K562 (cell line): ENCODE measurements around the gene ACYP2. TPM values are rescaled to one million over a fixed set of nuclear protein-coding genes. Genes with fewer than 3 reads are reported as not detected.

Experiments
- ATAC-seq: fragments of 200-7000 bp; cut with Tn5 transposase; 3 replicates; pipeline ENCODE4 v1.9.1; 2020; ENCODE audit warnings: moderate library complexity
- BruUV-seq: library from RNA; stranded (reverse); fragments of 400-500 nt; replicated peaks from 2 replicates; lab custom pipeline; 2021; lab: Mats Ljungman, UMichigan
- CTCF ChIA-PET: fragments of 300-600 bp; formaldehyde crosslinking; extraction: SDS; loops from one replicate; lab custom pipeline; 2021; ENCODE audit warnings: low intra/inter-chr PET ratio; lab: Yijun Ruan, JAX
- POLR2A ChIA-PET: fragments of 300-600, 350-650 bp; sonication (Branson Sonifier 250); formaldehyde crosslinking; extraction: SDS; loops from one replicate; lab custom pipeline; 2021; ENCODE audit warnings: antibody characterized with exemption, inconsistent platforms; lab: Yijun Ruan, JAX
- DNase-seq, 4 experiments: peaks; one replicate each; pipeline versions ENCODE4 v3.0.0 to v3.0.0-alpha.2; 2011 to 2018; ENCODE audit warnings: low spot score in 3 of 4, mixed read lengths in 3 of 4; ENCODE audit errors: extremely low read depth in 1 of 4
- FAIRE-seq: peaks from 2 replicates; lab custom pipeline; 2011; peaks lifted over from hg19 to GRCh38; lab: Jason Lieb, UNC
- H2AFZ ChIP-seq: 2 replicates; pipeline ENCODE4 v1.6.0; 2011; ENCODE audit warnings: low read depth, low read length, control low read depth, inconsistent platforms
- H3K27ac ChIP-seq: fragments of 200-600 bp; 3 replicates; pipeline ENCODE4 v1.8.0; 2011; ENCODE audit warnings: low read depth, mild to moderate bottlenecking, control low read depth, inconsistent platforms, low read length, moderate library complexity, mixed read lengths; ENCODE audit errors: extremely low read depth
- H3K27me3 ChIP-seq, 2 experiments: fragments of 300-600 bp in 1 of 2; 2 replicates in 1 of 2; 3 replicates in 1 of 2; pipeline versions ENCODE4 v1.6.0 to v1.8.0; 2011; ENCODE audit warnings: inconsistent platforms in 2 of 2, low read length in 2 of 2, mild to moderate bottlenecking in 1 of 2, mixed read lengths in 1 of 2, moderate library complexity in 1 of 2; ENCODE audit not compliant: control insufficient read depth in 2 of 2, insufficient read depth in 2 of 2
- H3K36me3 ChIP-seq: fragments of 300-600 bp; 3 replicates; pipeline ENCODE4 v1.8.0; 2011; ENCODE audit warnings: mild to moderate bottlenecking, low read length, inconsistent platforms; ENCODE audit not compliant: control insufficient read depth, insufficient read depth
- H3K4me1 ChIP-seq, 2 experiments: fragments of 200-600 bp in 1 of 2; replicated peaks in 1 of 2; 2 replicates in 1 of 2; 3 replicates in 1 of 2; pipeline versions ENCODE4 v1.5.1 to v1.8.0; 2011; ENCODE audit warnings: inconsistent platforms in 2 of 2, low read length in 2 of 2, mild to moderate bottlenecking in 1 of 2, mixed read lengths in 1 of 2, moderate library complexity in 1 of 2; ENCODE audit not compliant: control insufficient read depth in 2 of 2, insufficient read depth in 2 of 2
- H3K4me2 ChIP-seq: 2 replicates; pipeline ENCODE4 v1.6.1; 2011; ENCODE audit warnings: low read length, control low read depth, inconsistent platforms, mixed read lengths; ENCODE audit not compliant: insufficient read depth
- H3K4me3 ChIP-seq: fragments of 200-600 bp; sonication (generic), shearing (Covaris generic); 2 replicates; pipeline ENCODE4 v1.5.1; 2016; ENCODE audit warnings: control low read depth, inconsistent platforms
- H3K79me2 ChIP-seq: fragments of 200-600 bp; 3 replicates; pipeline ENCODE4 v1.8.0; 2011; ENCODE audit warnings: low read length, inconsistent platforms; ENCODE audit not compliant: control insufficient read depth, insufficient read depth
- H3K9ac ChIP-seq, 2 experiments: 2 replicates each; pipeline versions ENCODE4 v1.6.0 to v1.6.1; 2011; ENCODE audit warnings: low read depth in 2 of 2, low read length in 2 of 2, control low read depth in 1 of 2, inconsistent platforms in 1 of 2, mild to moderate bottlenecking in 1 of 2, mixed read lengths in 1 of 2; ENCODE audit not compliant: insufficient read depth in 1 of 2
- H3K9me1 ChIP-seq: one replicate; pipeline ENCODE4 v1.6.0; 2011; ENCODE audit warnings: inconsistent platforms, mild to moderate bottlenecking, low read length, moderate library complexity; ENCODE audit not compliant: control insufficient read depth, insufficient read depth
- H3K9me3 ChIP-seq: replicated peaks from 2 replicates; pipeline ENCODE4 v1.5.1; 2011; ENCODE audit warnings: low read depth, low read length, inconsistent platforms; ENCODE audit not compliant: control insufficient read depth, insufficient read depth
- H4K20me1 ChIP-seq: replicated peaks from 2 replicates; pipeline ENCODE4 v1.6.1; 2011; ENCODE audit warnings: low read length, inconsistent platforms, mixed read lengths; ENCODE audit not compliant: control insufficient read depth, insufficient read depth
- CGGBP1 ChIP-seq: fragments of 250-450 bp; sonication (Bioruptor Pico); IDR thresholded peaks from 2 replicates; pipeline ENCODE4 v1.9.0; 2021; ENCODE audit warnings: mild to moderate bottlenecking
- FIP1L1 ChIP-seq: fragments of 200-400 bp; formaldehyde crosslinking; IDR thresholded peaks from 2 replicates; pipeline ENCODE4 v1.6.1; 2018; ENCODE audit warnings: mild to moderate bottlenecking, low read depth, low read length; ENCODE audit not compliant: poor library complexity, severe bottlenecking
- HMGN3 ChIP-seq: IDR thresholded peaks from 2 replicates; pipeline ENCODE4 v1.6.1; 2011; ENCODE audit warnings: borderline replicate concordance, low read depth, mild to moderate bottlenecking, mixed read lengths, low read length; ENCODE audit not compliant: insufficient read length; ENCODE audit errors: extremely low read depth
- MNT ChIP-seq, 2 experiments: fragments of 450-650 bp; conservative IDR thresholded peaks; 2 replicates each; pipeline ENCODE4 v1.6.1; 2017; ENCODE audit warnings: mild to moderate bottlenecking in 2 of 2, moderate library complexity in 2 of 2
- MTA2 ChIP-seq: fragments of 450-650 bp; IDR thresholded peaks from 2 replicates; pipeline ENCODE4 v1.6.1; 2016; ENCODE audit warnings: low read depth
- NCOR1 ChIP-seq: fragments of 450-650 bp; IDR thresholded peaks from 2 replicates; pipeline ENCODE4 v1.6.1; 2016; ENCODE audit warnings: mild to moderate bottlenecking, moderate library complexity
- NONO ChIP-seq, 2 experiments: fragments of 200-400 bp in 1 of 2; fragments of 450-650 bp in 1 of 2; formaldehyde crosslinking in 1 of 2; IDR thresholded peaks; 2 replicates each; pipeline ENCODE4 v1.6.1; 2017; ENCODE audit warnings: low read depth in 2 of 2, mild to moderate bottlenecking in 2 of 2, moderate library complexity in 2 of 2, low read length in 1 of 2
- RUNX1 ChIP-seq: sonication (generic); IDR thresholded peaks from 2 replicates; pipeline ENCODE4 v1.6.1; 2016; ENCODE audit warnings: antibody characterized with exemption, low read depth
- SAFB ChIP-seq: fragments of 200-400 bp; formaldehyde crosslinking; IDR thresholded peaks from 2 replicates; pipeline ENCODE4 v1.6.1; 2017; ENCODE audit warnings: low read depth, low read length, borderline replicate concordance
- SIN3A ChIP-seq, 2 experiments: fragments of 150-350 bp in 1 of 2; IDR thresholded peaks; 2 replicates each; pipeline ENCODE4 v1.6.1; 2011 to 2016; ENCODE audit warnings: borderline replicate concordance in 2 of 2, low read depth in 2 of 2, low read length in 2 of 2, mild to moderate bottlenecking in 2 of 2, moderate library complexity in 2 of 2; ENCODE audit not compliant: control insufficient read depth in 1 of 2
- SRSF9 ChIP-seq: fragments of 200-400 bp; formaldehyde crosslinking; IDR thresholded peaks from 2 replicates; pipeline ENCODE4 v1.6.1; 2017; ENCODE audit warnings: low read depth, low read length, borderline replicate concordance
- TCF3 ChIP-seq: sonication (generic); formaldehyde crosslinking; IDR thresholded peaks from 2 replicates; pipeline ENCODE4 v1.4.0; 2020; ENCODE audit warnings: mild to moderate bottlenecking, missing genetic modification reagents
- WHSC1 ChIP-seq: IDR thresholded peaks from one replicate; pipeline ENCODE4 v1.6.1; 2012; ENCODE audit warnings: low read length, control low read depth, inconsistent platforms
- ZFP91 ChIP-seq: sonication (generic); formaldehyde crosslinking; IDR thresholded peaks from 2 replicates; pipeline ENCODE4 v1.8.0; 2022; ENCODE audit warnings: mild to moderate bottlenecking, missing genetic modification reagents
- ZNF124 ChIP-seq: sonication (generic); formaldehyde crosslinking; IDR thresholded peaks from 2 replicates; pipeline ENCODE4 v1.8.1; 2022; ENCODE audit warnings: missing genetic modification reagents
- in situ Hi-C: fragments of 300-500 bp; cut with MboI; formaldehyde crosslinking; loops from 4 replicates; pipeline ENCODE4 v1.15.0; 2018; ENCODE audit warnings: inconsistent platforms, mixed read lengths
- intact Hi-C: fragments of 100-400 bp; cut with micrococcal nuclease; formaldehyde crosslinking; loops from 2 replicates; pipeline ENCODE4 v1.14.2; 2022
- polyA plus RNA-seq, 8 experiments: library from polyadenylated mRNA; depleted of rRNA in 4 of 8; stranded (reverse) in 5 of 8; unstranded in 3 of 8; fragments of >200 nt; fragmentation: Nextera tagmentation in 2 of 8; fragmentation: Illumina TruSeq in 1 of 8; extraction: Ambion mirVana in 2 of 8; extraction: Trizol in 1 of 8; gene quantifications; 2 replicates each; pipeline versions ENCODE4 v1.2.1 to v1.2.3, GENCODE V29; 2011 to 2014; ENCODE audit warnings: inconsistent platforms in 1 of 8, missing spikeins in 1 of 8
- total RNA-seq, 7 experiments: library from RNA; depleted of rRNA in 6 of 7; stranded (reverse); fragments of >200 nt in 6 of 7; fragmentation: Illumina TruSeq in 2 of 7; extraction: Trizol in 2 of 7; gene quantifications; 2 replicates each; pipeline versions ENCODE4 v1.2.1 to v1.2.3, GENCODE V29; 2011 to 2021; ENCODE audit warnings: low replicate concordance in 1 of 7
- TF ChIP-seq, protein P1 (sequence below): sonication (generic); formaldehyde crosslinking; IDR thresholded peaks from 2 replicates; pipeline ENCODE4 v1.9.0; 2022; ENCODE audit warnings: mild to moderate bottlenecking, missing genetic modification reagents
- TF ChIP-seq, protein P2 (sequence below), 2 experiments: fragments of 250-450 bp in 1 of 2; fragments of 450-650 bp in 1 of 2; sonication (Bioruptor Pico) in 1 of 2; IDR thresholded peaks; 2 replicates each; pipeline versions ENCODE4 v1.6.1 to v1.8.0; 2016 to 2021; ENCODE audit warnings: mild to moderate bottlenecking in 2 of 2, moderate library complexity in 2 of 2, missing compliant biosample characterization in 1 of 2, missing genetic modification characterization in 1 of 2

Gene ACYP2
- total and polyA plus RNA-seq, 9 of the 15 experiments (the other 6 are each of a cell fraction or from before 2014, with no cell fraction given) = 1.0 to 4.1 (median 2.0) TPM

DNA sequence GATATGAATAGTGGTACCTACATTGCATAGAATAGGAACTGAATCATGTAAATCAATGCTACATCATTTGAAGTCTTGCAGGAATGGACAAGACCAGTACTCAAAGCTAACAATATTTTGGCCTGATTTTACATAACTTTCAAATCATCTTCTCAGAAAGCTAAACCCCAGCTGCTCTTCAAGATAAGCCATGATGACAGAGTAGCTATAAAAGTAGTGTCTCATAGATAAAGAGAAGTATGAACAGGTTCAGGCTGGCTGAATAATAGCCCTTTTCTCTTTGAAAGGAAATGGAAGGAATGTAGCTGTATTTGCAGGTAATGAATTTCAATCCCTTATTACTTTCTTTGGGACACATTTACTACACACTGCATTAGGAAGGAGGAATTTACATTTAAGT lies 112.4 kb downstream of the ACYP2 start:
- Histone ChIP-seq H3K36me3 (no peaks in the 10 kb centered on the region), H3K27ac (no peak overlapping the region), H3K4me3 (no peak overlapping the region), H3K4me1 (peaks cover 0 to 5% of the 10 kb centered on the region in 2 experiments; a peak in 2 of 5 replicates), H2AFZ (no peak overlapping the region), H3K27me3 (no peaks in the 10 kb centered on the region; a peak in 1 of 5 replicates), H4K20me1 (no peaks in the 10 kb centered on the region), H3K4me2 (no peak overlapping the region), H3K9ac (no peak overlapping the region), H3K9me3 (no peaks in the 10 kb centered on the region), H3K79me2 (peaks cover 11% of the 10 kb centered on the region), H3K9me1 (no peaks in the 10 kb centered on the region)
- no TSS peak for BruUV-seq
- FAIRE-seq (peak; percentile 74), ATAC-seq (peak; percentile 71), DNase-seq (peak in 2 of 4 experiments; percentile 21 to 32)
- in situ Hi-C loops (no loop called here), intact Hi-C loops (no loop called here)
- CTCF ChIA-PET = no interaction called here
- POLR2A ChIA-PET = interaction anchor here (1.0 kb wide), 1 partner anchor 27 kb away, joined by 4 read pairs; no protein-coding TSS in a partner anchor
- TF ChIP-seq SRSF9 (no peak), FIP1L1 (no peak), NCOR1 (peak; percentile 55), RUNX1 (no peak), MNT (conservative IDR thresholded peaks at IDR 0.05) (no peak), CGGBP1 (CRISPR knock-in tag) (no peak), MTA2 (peak; percentile 60), TCF3 (peak; percentile 71), WHSC1 (no peak), ZFP91 (CRISPR knock-in tag) (no peak), SAFB (no peak), ZNF124 (CRISPR knock-in tag) (no peak), NONO (IDR thresholded peaks at IDR 0.05; ENCODE audit: low read depth in 2 of 2, low read length in 1 of 2) (no peak), SIN3A (IDR thresholded peaks at IDR 0.05; ENCODE audit: borderline replicate concordance in 2 of 2, control insufficient read depth in 1 of 2, low read depth in 2 of 2, low read length in 2 of 2) (no peak), HMGN3 (no peak)
- TF ChIP-seq, protein P1, sequence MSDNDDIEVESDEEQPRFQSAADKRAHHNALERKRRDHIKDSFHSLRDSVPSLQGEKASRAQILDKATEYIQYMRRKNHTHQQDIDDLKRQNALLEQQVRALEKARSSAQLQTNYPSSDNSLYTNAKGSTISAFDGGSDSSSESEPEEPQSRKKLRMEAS = no peak
- TF ChIP-seq, protein P2, sequence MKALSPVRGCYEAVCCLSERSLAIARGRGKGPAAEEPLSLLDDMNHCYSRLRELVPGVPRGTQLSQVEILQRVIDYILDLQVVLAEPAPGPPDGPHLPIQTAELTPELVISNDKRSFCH (CRISPR knock-in tag; IDR thresholded peaks at IDR 0.05) = no peak
- TF ChIP-seq, protein P2 (tag; IDR thresholded peaks at IDR 0.05) = no peak
